GM10266 (cell line): ENCODE measurements around the gene CREBBP.

Source experiments
- DNase-seq: peaks from one replicate; pipeline ENCODE4 v3.0.0; 2012; ENCODE audit errors: extremely low spot score
- CTCF ChIP-seq: IDR thresholded peaks from 2 replicates; pipeline ENCODE4 v1.5.1; 2012; ENCODE audit warnings: mild to moderate bottlenecking, low read depth; ENCODE audit not compliant: control insufficient read depth, insufficient read depth; ENCODE audit errors: missing control alignments

CREBBP gene

GRCh38 chr16:3812469-3813172, 67.9 kb downstream of the CREBBP start:
- TF ChIP-seq CTCF: no peak
- DNase-seq: no peak

GRCh38 chr16:3810818-3811217, 69.7 kb downstream of the CREBBP start:
- TF ChIP-seq CTCF: no peak
- no peak for DNase-seq

GRCh38 chr16:3810198-3810664, 70.3 kb downstream of the CREBBP start:
- no peak for DNase-seq
- no peak for TF ChIP-seq CTCF

- TF ChIP-seq CTCF: no peak
- DNase-seq: no peak
These were observed 72.0 kb downstream of the CREBBP start for GRCh38 chr16:3808308-3809063.

- TF ChIP-seq CTCF: no peak
- DNase-seq: no peak
These were observed 72.9 kb downstream of the CREBBP start for GRCh38 chr16:3807425-3808123.

GRCh38 chr16:3804426-3805016, 76.0 kb downstream of the CREBBP start:
- no peak for DNase-seq
- no peak for TF ChIP-seq CTCF
